ENCODE measurements around the gene TXNIP. TPM values are rescaled to one million over a fixed set of nuclear protein-coding genes. Genes with fewer than 3 reads are reported as not detected.
A peak's percentile ranks its signal among the peaks of the same experiment; 100 is the strongest.
"Not testable (repeated sequence)": the region's sequence is repeated elsewhere in the genome, so short reads cannot be mapped to it uniquely, and the experiment has no call there.

The TXNIP gene
- total RNA-seq, 1 donor from 2014 or later: 107 TPM

DNA sequence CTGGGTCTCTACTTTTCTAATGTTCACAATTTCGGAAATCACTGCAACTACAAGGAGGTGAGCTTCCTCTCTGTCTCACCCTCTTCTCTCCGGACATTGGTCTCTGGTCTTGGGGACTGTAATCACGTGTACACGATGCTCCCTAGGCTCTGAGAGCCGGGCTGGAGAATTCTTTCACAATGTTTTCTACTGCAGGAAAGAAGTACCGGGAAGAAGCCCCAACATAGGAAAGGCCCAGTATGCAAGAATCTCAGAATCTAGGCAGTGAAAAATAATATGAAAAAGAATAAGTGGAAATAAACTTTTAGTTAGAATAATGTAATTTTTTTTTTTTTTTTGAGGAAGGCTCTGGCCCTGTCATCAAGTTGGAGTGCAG, 38.7 kb upstream of the TXNIP start:
- peak overlapping the region; percentile 91 for H3K4me3 Mint-ChIP-seq (ENCODE audit: unreplicated experiment)
- no peak for DNase-seq (ENCODE audit: low spot score)
- TF ChIP-seq, protein P1, sequence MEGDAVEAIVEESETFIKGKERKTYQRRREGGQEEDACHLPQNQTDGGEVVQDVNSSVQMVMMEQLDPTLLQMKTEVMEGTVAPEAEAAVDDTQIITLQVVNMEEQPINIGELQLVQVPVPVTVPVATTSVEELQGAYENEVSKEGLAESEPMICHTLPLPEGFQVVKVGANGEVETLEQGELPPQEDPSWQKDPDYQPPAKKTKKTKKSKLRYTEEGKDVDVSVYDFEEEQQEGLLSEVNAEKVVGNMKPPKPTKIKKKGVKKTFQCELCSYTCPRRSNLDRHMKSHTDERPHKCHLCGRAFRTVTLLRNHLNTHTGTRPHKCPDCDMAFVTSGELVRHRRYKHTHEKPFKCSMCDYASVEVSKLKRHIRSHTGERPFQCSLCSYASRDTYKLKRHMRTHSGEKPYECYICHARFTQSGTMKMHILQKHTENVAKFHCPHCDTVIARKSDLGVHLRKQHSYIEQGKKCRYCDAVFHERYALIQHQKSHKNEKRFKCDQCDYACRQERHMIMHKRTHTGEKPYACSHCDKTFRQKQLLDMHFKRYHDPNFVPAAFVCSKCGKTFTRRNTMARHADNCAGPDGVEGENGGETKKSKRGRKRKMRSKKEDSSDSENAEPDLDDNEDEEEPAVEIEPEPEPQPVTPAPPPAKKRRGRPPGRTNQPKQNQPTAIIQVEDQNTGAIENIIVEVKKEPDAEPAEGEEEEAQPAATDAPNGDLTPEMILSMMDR (IDR thresholded peaks at IDR 0.05; ENCODE audit: unreplicated experiment): no peak
- peak overlapping the region; percentile 89 for H3K27ac Mint-ChIP-seq (ENCODE audit: unreplicated experiment)
- peaks cover 13% of the 10 kb centered on the region for H3K36me3 Mint-ChIP-seq (ENCODE audit: low read depth, unreplicated experiment)
- peaks cover 36% of the 10 kb centered on the region for H3K27me3 Mint-ChIP-seq (ENCODE audit: unreplicated experiment)
- H3K9me3 Mint-ChIP-seq (ENCODE audit: unreplicated experiment): no peaks in the 10 kb centered on the region
- peaks cover 21% of the 10 kb centered on the region for H3K4me1 Mint-ChIP-seq (ENCODE audit: unreplicated experiment)

DNA sequence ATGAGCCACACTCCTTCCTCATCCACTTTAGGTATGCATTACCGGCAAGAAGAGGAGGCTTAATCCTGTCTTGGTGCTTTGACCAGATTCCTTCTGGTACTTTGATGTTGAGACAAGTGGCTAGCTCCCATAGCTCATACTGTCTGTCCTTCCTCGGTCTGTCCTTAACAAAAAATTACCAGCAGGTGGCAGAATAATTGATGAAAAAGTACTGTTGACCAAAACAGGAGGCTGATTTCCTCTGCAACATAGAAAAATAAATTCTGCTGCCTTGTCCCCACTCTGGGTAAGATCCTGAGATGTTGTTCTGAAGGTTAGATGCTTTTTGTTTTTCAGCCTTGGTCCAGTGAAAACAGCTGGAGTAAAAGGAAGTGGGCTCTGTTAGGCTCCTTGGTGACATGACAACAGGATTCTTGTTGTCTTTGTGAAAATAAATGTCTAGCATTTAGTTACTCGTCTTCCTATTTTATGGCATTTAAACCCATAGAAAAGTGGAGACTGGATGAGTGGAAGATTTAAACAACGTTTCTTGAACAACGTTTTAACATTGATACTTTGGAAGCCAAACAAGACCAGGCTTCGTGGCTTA, 36.3 kb upstream of the TXNIP start:
- Mint-ChIP-seq H3K36me3 (ENCODE audit: low read depth, unreplicated experiment) (peaks cover 13% of the 10 kb centered on the region), H3K4me1 (ENCODE audit: unreplicated experiment) (peaks cover 14% of the 10 kb centered on the region), H3K4me3 (ENCODE audit: unreplicated experiment) (no peak overlapping the region), H3K27me3 (ENCODE audit: unreplicated experiment) (peaks cover 21% of the 10 kb centered on the region), H3K9me3 (ENCODE audit: unreplicated experiment) (no peaks in the 10 kb centered on the region), H3K27ac (ENCODE audit: unreplicated experiment) (peak overlapping the region; percentile 81)
- TF ChIP-seq, protein P1 (IDR thresholded peaks at IDR 0.05; ENCODE audit: unreplicated experiment): peak; percentile 26
- no peak for DNase-seq (ENCODE audit: low spot score)

DNA sequence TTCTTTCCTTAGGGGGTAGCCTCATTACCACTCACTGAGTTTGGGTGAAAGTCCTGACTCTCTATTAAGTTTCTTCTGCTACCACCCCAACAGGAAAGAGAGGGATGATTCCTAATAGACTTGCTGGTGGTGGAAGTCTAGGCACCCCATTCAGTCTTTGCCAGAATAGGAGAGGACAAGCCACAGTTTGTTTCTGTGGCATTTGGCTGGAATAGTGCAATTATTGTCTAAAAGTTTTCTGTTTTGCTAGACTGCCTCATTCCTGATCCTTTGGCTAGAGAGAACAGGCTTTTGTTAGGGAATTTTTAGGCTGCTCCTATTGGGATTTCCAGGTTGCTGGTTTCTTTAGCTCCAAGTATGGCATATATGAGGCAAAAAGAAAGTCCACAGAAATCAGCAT, 35.1 kb upstream of the TXNIP start:
- TF ChIP-seq, protein P1 (IDR thresholded peaks at IDR 0.05; ENCODE audit: unreplicated experiment): no peak
- no peak for DNase-seq (ENCODE audit: low spot score)
- Mint-ChIP-seq H3K27me3 (ENCODE audit: unreplicated experiment) (peaks cover 9% of the 10 kb centered on the region), H3K36me3 (ENCODE audit: low read depth, unreplicated experiment) (peaks cover 6% of the 10 kb centered on the region), H3K4me1 (ENCODE audit: unreplicated experiment) (peaks cover 5% of the 10 kb centered on the region), H3K4me3 (ENCODE audit: unreplicated experiment) (no peak overlapping the region), H3K27ac (ENCODE audit: unreplicated experiment) (no peak overlapping the region), H3K9me3 (ENCODE audit: unreplicated experiment) (no peaks in the 10 kb centered on the region)

DNA sequence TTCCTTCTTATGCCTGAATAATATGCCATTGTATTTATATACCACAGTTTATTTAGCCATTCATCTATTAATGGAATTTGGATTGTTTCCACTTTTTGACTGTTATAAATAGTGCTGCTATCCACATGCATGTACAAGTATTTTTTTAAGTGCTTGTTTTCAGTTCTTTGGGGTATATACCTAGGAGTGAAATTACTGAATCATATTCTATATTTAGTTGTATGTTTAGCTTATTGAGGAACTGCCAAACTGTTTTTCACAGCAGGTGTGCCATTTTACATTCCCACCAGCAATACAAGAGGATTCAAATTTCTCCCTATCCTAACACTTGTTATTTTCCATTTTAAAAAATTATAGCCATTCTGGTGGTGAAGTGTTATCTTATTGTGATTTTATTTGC, 32.7 kb upstream of the TXNIP start:
- no peaks in the 10 kb centered on the region for H3K9me3 Mint-ChIP-seq (ENCODE audit: unreplicated experiment)
- TF ChIP-seq, protein P1 (IDR thresholded peaks at IDR 0.05; ENCODE audit: unreplicated experiment): no peak
- H3K36me3 Mint-ChIP-seq (ENCODE audit: low read depth, unreplicated experiment): no peaks in the 10 kb centered on the region
- H3K4me1 Mint-ChIP-seq (ENCODE audit: unreplicated experiment): no peaks in the 10 kb centered on the region
- no peak overlapping the region for H3K27ac Mint-ChIP-seq (ENCODE audit: unreplicated experiment)
- no peak overlapping the region for H3K4me3 Mint-ChIP-seq (ENCODE audit: unreplicated experiment)
- H3K27me3 Mint-ChIP-seq (ENCODE audit: unreplicated experiment): no peaks in the 10 kb centered on the region
- no peak for DNase-seq (ENCODE audit: low spot score)

DNA sequence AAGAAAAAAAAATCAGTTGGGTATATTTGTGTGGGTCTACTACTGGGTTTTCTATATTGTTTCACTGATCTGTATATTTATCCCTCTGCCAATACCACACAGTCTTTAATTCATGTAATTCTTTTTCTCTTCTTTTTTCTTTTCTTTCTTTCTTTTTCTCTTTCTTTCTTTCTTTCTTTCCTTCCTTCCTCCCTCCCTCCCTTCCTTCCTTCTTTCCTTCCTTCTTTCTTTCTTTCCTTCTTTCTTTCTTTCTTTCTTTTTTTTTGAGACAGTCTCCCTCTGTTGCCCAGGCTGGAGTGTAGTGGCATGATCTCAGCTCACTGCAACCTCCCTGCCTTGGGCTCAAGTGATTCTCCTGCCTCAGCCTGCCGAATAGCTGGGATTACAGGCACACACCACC, 30.3 kb upstream of the TXNIP start:
- H3K9me3 Mint-ChIP-seq (ENCODE audit: unreplicated experiment); H3K4me1 Mint-ChIP-seq (ENCODE audit: unreplicated experiment); H3K27me3 Mint-ChIP-seq (ENCODE audit: unreplicated experiment); DNase-seq (ENCODE audit: low spot score); H3K4me3 Mint-ChIP-seq (ENCODE audit: unreplicated experiment); H3K36me3 Mint-ChIP-seq (ENCODE audit: low read depth, unreplicated experiment); H3K27ac Mint-ChIP-seq (ENCODE audit: unreplicated experiment): not testable (repeated sequence)

DNA sequence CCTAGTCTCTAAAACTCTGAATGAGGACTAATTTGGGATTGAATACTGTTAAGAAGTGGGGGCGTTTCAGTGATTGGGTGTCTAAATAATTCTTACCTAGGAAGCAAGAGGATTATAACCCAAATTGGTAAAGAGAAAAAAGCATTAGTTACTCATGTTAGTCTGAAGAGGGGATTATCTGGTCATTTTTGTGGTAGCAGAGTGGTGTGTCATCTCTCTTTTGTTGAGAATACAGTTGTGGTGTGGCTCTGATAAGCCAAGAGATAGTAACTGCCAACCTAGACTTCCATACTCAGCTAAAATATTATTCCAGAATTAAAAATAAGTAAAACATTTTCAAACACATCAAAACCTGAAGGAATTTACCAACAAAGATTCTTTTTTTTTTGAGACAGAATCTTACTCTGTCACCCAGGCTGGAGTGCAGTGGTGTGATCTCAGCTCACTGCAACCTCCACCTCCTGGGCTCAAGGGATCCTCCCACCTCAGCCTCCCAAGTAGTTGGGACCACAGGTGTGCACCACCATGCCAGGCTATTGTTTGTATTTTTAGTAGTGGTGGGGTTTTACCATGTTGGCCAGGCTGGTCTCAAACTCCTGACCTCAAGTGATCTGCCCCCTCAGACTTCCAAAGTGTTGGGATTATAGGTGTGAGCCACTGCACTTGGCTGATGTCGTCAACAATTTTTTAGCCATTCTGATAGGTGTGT, 29.6 kb upstream of the TXNIP start:
- not testable (repeated sequence) for H3K9me3 Mint-ChIP-seq (ENCODE audit: unreplicated experiment); H3K27me3 Mint-ChIP-seq (ENCODE audit: unreplicated experiment); H3K27ac Mint-ChIP-seq (ENCODE audit: unreplicated experiment); H3K4me1 Mint-ChIP-seq (ENCODE audit: unreplicated experiment); DNase-seq (ENCODE audit: low spot score); H3K4me3 Mint-ChIP-seq (ENCODE audit: unreplicated experiment); H3K36me3 Mint-ChIP-seq (ENCODE audit: low read depth, unreplicated experiment)
